AG09309 (cell line): ENCODE measurements around the gene ADAP1.

Experiments
- DNase-seq: peaks from one replicate; pipeline ENCODE4 v3.0.0-alpha.2; 2010; ENCODE audit warnings: low read depth
- H3K4me3 ChIP-seq: 2 replicates; pipeline ENCODE4 v1.5.1; 2011; ENCODE audit warnings: mild to moderate bottlenecking, low read depth, low read length, moderate library complexity; ENCODE audit not compliant: control insufficient read depth
- TF ChIP-seq, protein P1 (sequence below): IDR thresholded peaks from 2 replicates; pipeline ENCODE4 v1.5.1; 2011; ENCODE audit warnings: mild to moderate bottlenecking, low read depth, low read length, inconsistent platforms; ENCODE audit not compliant: insufficient read depth, control insufficient read depth; ENCODE audit errors: missing control alignments

ADAP1 gene

DNA sequence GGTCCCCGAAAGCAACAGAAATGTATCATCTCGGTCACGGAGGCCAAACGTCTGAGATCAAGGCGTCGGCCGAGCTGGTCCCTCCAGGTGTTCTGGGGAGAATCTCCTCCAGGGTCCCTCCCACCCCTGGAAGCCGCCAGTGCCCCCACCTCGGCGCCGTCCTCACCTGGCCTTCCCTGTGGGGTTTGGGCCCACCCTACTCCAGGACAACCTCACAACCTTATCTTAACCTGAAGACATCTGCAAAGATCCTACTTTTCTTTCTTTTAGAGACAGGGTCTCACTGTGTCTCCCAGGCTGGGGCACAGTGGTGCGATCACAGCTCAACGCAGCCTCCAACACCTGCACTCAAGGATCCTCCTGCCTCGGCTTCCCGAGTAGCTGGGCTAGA, 33.4 kb downstream of the ADAP1 start:
- DNase-seq: no peak
- H3K4me3 ChIP-seq: no peak overlapping the region
- TF ChIP-seq, protein P1, sequence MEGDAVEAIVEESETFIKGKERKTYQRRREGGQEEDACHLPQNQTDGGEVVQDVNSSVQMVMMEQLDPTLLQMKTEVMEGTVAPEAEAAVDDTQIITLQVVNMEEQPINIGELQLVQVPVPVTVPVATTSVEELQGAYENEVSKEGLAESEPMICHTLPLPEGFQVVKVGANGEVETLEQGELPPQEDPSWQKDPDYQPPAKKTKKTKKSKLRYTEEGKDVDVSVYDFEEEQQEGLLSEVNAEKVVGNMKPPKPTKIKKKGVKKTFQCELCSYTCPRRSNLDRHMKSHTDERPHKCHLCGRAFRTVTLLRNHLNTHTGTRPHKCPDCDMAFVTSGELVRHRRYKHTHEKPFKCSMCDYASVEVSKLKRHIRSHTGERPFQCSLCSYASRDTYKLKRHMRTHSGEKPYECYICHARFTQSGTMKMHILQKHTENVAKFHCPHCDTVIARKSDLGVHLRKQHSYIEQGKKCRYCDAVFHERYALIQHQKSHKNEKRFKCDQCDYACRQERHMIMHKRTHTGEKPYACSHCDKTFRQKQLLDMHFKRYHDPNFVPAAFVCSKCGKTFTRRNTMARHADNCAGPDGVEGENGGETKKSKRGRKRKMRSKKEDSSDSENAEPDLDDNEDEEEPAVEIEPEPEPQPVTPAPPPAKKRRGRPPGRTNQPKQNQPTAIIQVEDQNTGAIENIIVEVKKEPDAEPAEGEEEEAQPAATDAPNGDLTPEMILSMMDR: no peak

- DNase-seq: no peak
- no peak overlapping the region for H3K4me3 ChIP-seq
- TF ChIP-seq, protein P1: no peak
Measured at GRCh38 chr7:920351-921070, 34.0 kb downstream of the ADAP1 start.

DNA sequence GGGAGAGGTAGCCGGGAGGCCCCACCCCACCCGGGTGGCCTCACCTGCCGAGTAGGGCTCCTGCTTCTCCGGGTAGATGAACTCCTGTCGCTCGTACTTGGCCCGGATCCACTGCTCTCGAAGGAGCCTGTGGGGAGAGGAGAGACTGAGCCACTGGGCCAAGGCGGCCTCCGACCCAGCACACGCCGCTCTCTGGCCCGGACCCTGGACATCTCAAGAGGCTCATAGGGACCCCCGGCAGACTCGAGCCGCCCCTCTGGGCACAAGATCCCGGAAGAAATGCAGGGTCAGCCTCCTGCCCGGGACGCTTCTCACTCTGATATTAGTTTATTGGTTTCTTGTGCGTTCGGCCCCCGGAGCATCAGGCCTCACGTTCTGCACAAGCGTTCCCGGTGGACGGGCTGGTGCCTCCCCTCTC, 34.5 kb downstream of the ADAP1 start:
- DNase-seq: no peak
- TF ChIP-seq, protein P1: no peak
- no peak overlapping the region for H3K4me3 ChIP-seq

DNA sequence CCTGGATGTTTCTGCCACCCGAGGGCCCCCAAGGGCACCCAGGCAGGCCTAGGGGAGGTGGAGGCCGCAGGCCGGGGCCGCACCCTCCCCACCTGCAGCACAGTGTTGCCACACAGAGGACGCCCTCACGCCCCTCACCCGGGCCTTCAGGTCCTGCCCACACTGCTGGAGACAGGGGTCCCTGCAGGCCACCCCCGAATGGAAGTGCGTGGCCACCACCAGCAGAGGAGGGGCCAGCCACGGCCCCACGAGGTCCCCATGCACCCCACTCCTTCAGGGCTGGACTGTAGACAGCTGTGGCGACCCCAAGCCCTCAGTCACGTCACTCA, 35.4 kb downstream of the ADAP1 start:
- TF ChIP-seq, protein P1: no peak
- no peak overlapping the region for H3K4me3 ChIP-seq
- no peak for DNase-seq

DNA sequence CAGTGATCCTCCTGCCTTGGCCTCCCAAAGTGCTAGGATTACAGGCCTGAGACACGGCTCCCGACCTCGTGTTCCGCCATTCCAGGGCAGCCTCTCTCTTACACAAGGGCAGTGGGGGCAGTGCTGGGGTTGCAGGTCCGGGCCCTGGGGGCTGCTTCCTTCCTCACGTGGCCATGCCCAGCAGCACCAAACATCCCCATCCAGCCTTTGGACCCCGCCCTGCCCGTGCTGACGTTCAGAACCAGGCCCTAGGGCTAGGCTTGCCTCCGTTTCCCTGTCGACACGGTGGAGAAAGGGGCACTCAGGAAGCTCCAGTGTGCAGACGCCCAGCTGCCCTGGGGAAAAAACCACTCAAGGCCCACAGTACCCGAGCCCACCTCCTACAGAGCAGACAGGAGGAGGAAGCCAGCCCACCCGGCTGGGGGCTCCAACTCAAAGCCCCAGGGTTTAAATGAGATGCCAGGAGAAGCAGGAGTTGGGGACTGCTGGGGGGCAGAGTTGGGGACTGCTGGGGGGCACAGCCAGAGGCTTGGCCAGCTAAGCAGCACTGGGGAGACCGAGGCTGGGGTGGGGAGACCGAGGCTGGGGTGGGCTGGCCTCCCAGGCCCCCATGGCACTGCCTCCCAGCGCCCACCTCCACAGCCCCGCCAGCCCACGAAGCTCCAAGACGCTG, 35.9 kb downstream of the ADAP1 start:
- TF ChIP-seq, protein P1: no peak
- no peak for DNase-seq

DNA sequence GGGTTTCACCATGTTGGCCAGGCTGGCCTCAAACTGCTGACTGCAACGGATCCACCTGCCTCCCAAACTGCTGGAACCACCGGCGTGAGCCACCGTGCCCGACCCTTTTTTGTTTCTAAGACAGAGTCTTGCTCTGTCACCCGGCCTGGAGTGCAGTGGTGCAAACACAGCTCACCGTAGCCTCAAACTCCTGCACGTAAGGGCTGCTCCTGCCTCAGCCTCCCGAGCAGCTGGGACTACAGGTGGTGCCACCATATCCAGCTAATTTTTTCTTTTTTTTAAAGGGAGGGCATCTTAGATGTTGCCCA, 36.4 kb downstream of the ADAP1 start:
- DNase-seq: no peak
- no peak overlapping the region for H3K4me3 ChIP-seq
- TF ChIP-seq, protein P1: no peak

More for the DNA sequence above, 35.9 kb downstream of the ADAP1 start:
- H3K4me3 ChIP-seq: no peak overlapping the region
